B cell (primary cell): ENCODE measurements around the gene LAYN.

Source experiments
- EZH2 ChIP-seq: IDR thresholded peaks from 2 replicates; pipeline ENCODE4 v1.6.1; 2012; ENCODE audit warnings: borderline replicate concordance, low read depth, mild to moderate bottlenecking, moderate library complexity, low read length; ENCODE audit not compliant: insufficient read depth, poor library complexity, severe bottlenecking
- TF ChIP-seq, protein P1 (sequence below): fragments of 200-600 bp; IDR thresholded peaks from one replicate; pipeline ENCODE4 v1.8.0; 2022; ENCODE audit warnings: antibody characterized with exemption, mild to moderate bottlenecking

DNA sequence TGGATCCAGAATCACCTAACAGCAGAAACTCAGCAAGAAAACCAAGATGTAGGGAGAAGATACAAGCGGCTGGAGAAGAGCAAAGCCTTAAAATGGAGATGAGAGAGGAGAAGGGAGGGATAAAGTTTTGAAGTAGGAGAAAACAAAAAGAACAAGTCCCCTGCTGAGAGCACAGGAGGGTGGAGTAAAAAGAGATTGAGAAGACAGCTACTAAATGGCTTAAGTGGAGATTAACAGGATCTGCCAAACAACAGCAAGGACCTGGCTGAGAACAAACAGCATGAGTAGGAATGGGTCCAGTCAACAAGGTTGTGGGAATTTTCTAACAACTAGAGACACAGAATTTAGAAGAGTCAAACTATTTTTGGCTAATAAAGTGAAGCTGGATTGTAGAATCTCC is 46.5 kb upstream of the LAYN start:
- TF ChIP-seq, protein P1, sequence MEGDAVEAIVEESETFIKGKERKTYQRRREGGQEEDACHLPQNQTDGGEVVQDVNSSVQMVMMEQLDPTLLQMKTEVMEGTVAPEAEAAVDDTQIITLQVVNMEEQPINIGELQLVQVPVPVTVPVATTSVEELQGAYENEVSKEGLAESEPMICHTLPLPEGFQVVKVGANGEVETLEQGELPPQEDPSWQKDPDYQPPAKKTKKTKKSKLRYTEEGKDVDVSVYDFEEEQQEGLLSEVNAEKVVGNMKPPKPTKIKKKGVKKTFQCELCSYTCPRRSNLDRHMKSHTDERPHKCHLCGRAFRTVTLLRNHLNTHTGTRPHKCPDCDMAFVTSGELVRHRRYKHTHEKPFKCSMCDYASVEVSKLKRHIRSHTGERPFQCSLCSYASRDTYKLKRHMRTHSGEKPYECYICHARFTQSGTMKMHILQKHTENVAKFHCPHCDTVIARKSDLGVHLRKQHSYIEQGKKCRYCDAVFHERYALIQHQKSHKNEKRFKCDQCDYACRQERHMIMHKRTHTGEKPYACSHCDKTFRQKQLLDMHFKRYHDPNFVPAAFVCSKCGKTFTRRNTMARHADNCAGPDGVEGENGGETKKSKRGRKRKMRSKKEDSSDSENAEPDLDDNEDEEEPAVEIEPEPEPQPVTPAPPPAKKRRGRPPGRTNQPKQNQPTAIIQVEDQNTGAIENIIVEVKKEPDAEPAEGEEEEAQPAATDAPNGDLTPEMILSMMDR = no peak
- no peak for TF ChIP-seq EZH2
